Common myeloid progenitor, CD34-positive (primary cell): ENCODE data around the gene MEOX1.

Source experiments
- CTCF ChIA-PET: fragments of 350-600 bp; sonication (Branson Sonifier 250); formaldehyde crosslinking; loops from one replicate; lab custom pipeline; 2021; ENCODE audit warnings: antibody characterized with exemption; lab: Charles Lee
- POLR2A ChIA-PET: fragments of 350-600 bp; sonication (Branson Sonifier 250); formaldehyde crosslinking; loops from one replicate; lab custom pipeline; 2021; ENCODE audit warnings: antibody characterized with exemption; lab: Charles Lee
- DNase-seq, 3 donors: peaks; one replicate each; pipeline versions ENCODE4 v3.0.0 to v3.0.0-alpha.2; 2013
- H3K27ac ChIP-seq, 2 experiments: 1 replicate in 1 of 2; 2 replicates in 1 of 2; pipeline ENCODE4 v1.7.0; 2013; ENCODE audit warnings: inconsistent platforms in 2 of 2, low read length in 2 of 2, mild to moderate bottlenecking in 2 of 2, low read depth in 1 of 2, moderate library complexity in 1 of 2; ENCODE audit not compliant: severe bottlenecking in 2 of 2, insufficient read depth in 1 of 2, poor library complexity in 1 of 2
- H3K27me3 ChIP-seq, 5 experiments: replicated peaks in 2 of 5; 1 replicate in 3 of 5; 2 replicates in 2 of 5; pipeline versions ENCODE4 v1.6.1 to v1.7.0; 2013; ENCODE audit warnings: low read length in 4 of 5, mild to moderate bottlenecking in 2 of 5, moderate library complexity in 2 of 5, inconsistent platforms in 1 of 5; ENCODE audit not compliant: insufficient read depth in 5 of 5, control insufficient read depth in 4 of 5
- H3K36me3 ChIP-seq, 4 experiments: 1 replicate in 2 of 4; 2 replicates in 2 of 4; pipeline versions ENCODE4 v1.6.1 to v1.7.0; 2013; ENCODE audit warnings: low read length in 3 of 4, control low read depth in 1 of 4, mild to moderate bottlenecking in 1 of 4; ENCODE audit not compliant: control insufficient read depth in 4 of 4, insufficient read depth in 4 of 4
- H3K4me1 ChIP-seq, 4 experiments: 1 replicate in 3 of 4; 2 replicates in 1 of 4; pipeline versions ENCODE4 v1.6.1 to v1.7.1; 2013; ENCODE audit warnings: low read length in 3 of 4, mild to moderate bottlenecking in 3 of 4, control low read depth in 1 of 4, inconsistent platforms in 1 of 4, moderate library complexity in 1 of 4; ENCODE audit not compliant: control insufficient read depth in 4 of 4, insufficient read depth in 4 of 4; ENCODE audit errors: control extremely low read depth in 1 of 4
- H3K4me3 ChIP-seq, 7 experiments: 1 replicate in 4 of 7; 2 replicates in 3 of 7; pipeline versions ENCODE4 v1.5.1 to v1.7.0; 2013; ENCODE audit warnings: mild to moderate bottlenecking in 7 of 7, low read length in 6 of 7, moderate library complexity in 6 of 7, inconsistent platforms in 2 of 7, low read depth in 2 of 7, control low read depth in 1 of 7; ENCODE audit not compliant: insufficient read depth in 4 of 7, control insufficient read depth in 1 of 7; ENCODE audit errors: extremely low read depth in 1 of 7
- H3K9me3 ChIP-seq, 5 experiments: 1 replicate in 4 of 5; 2 replicates in 1 of 5; pipeline versions ENCODE4 v1.6.1 to v1.7.1; 2013; ENCODE audit warnings: low read length in 4 of 5, mild to moderate bottlenecking in 2 of 5, inconsistent platforms in 1 of 5, low read depth in 1 of 5, moderate library complexity in 1 of 5; ENCODE audit not compliant: control insufficient read depth in 4 of 5, insufficient read depth in 2 of 5; ENCODE audit errors: control extremely low read depth in 1 of 5
- WGBS: methylation state at CpG from one replicate; pipeline ENCODE4 v1.1.5; 2013; ENCODE audit not compliant: insufficient coverage; 5-methylcytosine and 5-hydroxymethylcytosine counted together

Gene MEOX1

DNA sequence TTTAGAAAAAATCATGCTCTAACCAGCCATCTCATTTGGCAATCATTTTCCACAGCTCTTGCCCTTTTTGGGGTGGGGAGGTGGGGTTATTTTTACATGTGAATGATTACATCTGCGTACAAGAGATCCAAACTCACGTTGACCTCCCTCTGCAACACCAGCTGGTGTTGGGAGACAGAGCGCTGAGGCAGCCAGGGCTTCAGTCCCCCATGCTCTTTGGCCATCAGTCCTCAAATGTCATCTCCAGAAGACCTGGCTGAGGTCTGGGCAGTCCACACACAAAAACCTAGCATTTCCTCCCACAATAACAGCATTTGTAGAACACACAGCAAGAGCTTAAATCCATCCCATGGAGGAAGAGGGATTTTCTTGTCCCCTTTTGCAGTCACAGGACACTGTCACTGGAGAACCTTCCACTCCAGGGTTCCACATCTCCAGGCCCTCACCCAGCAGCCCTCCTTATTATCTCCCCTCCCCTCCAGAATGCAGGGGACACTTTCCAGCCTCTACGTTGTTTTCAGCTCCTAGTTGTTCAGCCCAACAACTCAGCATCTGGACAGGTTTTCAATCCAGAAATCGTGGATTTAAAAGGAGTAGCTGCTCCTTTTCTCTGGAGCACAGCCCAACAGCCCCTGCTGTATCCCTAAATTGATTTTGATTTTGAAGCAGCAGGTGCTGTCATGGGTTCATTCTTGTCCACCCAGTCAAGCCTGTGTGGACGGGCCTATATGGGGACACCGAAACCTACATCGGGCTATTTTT lies 21.1 kb downstream of the MEOX1 start:
- H3K36me3 ChIP-seq, result no peaks in the 10 kb centered on the region
- H3K4me1 ChIP-seq, result peaks cover 0 to 9% (median 1%) of the 10 kb centered on the region in 4 experiments
- H3K27me3 ChIP-seq, result peaks cover 0 to 12% (median 8%) of the 10 kb centered on the region in 5 experiments
- H3K4me3 ChIP-seq, result no peak overlapping the region
- WGBS, result 94% methylated on average over 6 of the region's 8 CpGs
- DNase-seq, result no peak
- CTCF ChIA-PET, result interaction anchor here (2.0 to 2.5 kb wide), 2 partner anchors 32 to 65 kb away, joined by 6 to 13 read pairs; no protein-coding TSS in a partner anchor
- no peak overlapping the region for H3K27ac ChIP-seq
- H3K9me3 ChIP-seq, result no peaks in the 10 kb centered on the region
- POLR2A ChIA-PET, result interaction anchor here (0.7 kb wide), 1 partner anchor 70 kb away, joined by 3 read pairs; no protein-coding TSS in a partner anchor

DNA sequence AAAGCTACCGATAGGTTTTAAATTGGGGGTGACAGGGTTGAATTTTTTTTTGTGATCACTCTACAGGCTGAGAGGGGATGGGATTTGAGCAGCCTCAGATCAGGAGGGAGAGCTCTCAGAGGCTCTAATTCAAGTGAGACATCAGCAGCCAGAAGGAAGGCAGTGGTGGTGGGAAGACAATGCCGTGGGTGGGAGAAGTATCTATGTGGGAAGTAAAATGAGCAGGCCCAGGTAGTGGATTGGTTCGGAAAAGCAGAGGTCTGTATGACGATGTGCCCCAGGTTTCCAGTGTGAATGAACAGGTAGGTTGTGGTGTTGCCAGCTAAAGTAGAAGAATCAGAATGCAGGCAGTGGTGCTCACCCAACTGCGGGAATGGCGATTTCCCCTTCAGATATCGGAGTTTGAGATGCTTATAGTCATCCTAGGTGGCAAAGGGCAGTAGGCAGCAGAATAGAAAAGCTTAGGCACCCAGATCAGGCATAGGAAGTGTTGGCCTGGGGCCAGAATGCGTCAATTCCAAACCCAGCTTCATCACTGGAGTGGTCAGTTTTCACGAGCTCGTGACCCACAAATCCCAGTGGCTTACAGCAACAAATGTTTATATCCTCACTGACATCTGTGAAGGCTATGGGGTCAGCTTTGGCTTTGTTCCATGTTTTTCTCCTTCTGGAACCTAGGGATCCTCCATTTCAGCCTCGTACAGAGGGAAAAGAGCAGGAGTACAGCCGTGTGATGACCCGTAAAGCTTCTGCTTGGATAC lies 24.0 kb downstream of the MEOX1 start:
- ChIA-PET POLR2A (no interaction called here), CTCF (interaction anchor here (1.3 kb wide), 1 partner anchor 54 kb away, joined by 3 read pairs; no protein-coding TSS in a partner anchor)
- no peak overlapping the region for H3K27ac ChIP-seq
- peaks cover 0 to 7% (median 0%) of the 10 kb centered on the region in 4 experiments for H3K4me1 ChIP-seq
- peaks cover 0 to 4% (median 0%) of the 10 kb centered on the region in 5 experiments for H3K27me3 ChIP-seq
- DNase-seq, result no peak
- H3K4me3 ChIP-seq, result no peak overlapping the region
- no peaks in the 10 kb centered on the region for H3K36me3 ChIP-seq
- no peaks in the 10 kb centered on the region for H3K9me3 ChIP-seq
- WGBS, result 95% methylated on average over 10 of the region's 13 CpGs

DNA sequence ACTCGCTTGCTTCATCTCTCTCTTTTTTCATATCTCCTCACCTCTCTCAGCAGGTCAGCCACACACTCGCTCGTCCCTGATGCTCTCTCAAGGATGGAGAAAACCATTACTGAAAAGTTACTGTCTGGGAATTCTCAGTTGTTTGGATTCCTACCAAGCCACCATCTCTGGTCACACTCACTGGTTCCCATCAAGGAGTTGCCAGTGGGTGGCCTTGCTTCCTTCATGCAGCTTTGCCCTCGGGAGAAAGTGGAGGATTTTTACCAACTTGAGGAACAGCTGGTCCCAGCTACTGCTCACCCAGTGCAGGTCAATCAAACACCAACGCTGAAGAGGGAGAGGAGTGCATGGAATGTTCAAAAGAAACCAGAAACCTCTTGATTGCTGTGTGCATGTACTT lies 25.3 kb downstream of the MEOX1 start:
- Histone ChIP-seq H3K4me3 (no peak overlapping the region), H3K4me1 (peaks cover 0 to 3% (median 0%) of the 10 kb centered on the region in 4 experiments), H3K27me3 (peaks cover 0 to 4% (median 0%) of the 10 kb centered on the region in 5 experiments), H3K9me3 (no peaks in the 10 kb centered on the region), H3K36me3 (no peaks in the 10 kb centered on the region), H3K27ac (no peak overlapping the region)
- ChIA-PET CTCF (no interaction called here), POLR2A (no interaction called here)
- DNase-seq, result no peak
- 96% methylated on average over 3 of the region's 5 CpGs for WGBS

DNA sequence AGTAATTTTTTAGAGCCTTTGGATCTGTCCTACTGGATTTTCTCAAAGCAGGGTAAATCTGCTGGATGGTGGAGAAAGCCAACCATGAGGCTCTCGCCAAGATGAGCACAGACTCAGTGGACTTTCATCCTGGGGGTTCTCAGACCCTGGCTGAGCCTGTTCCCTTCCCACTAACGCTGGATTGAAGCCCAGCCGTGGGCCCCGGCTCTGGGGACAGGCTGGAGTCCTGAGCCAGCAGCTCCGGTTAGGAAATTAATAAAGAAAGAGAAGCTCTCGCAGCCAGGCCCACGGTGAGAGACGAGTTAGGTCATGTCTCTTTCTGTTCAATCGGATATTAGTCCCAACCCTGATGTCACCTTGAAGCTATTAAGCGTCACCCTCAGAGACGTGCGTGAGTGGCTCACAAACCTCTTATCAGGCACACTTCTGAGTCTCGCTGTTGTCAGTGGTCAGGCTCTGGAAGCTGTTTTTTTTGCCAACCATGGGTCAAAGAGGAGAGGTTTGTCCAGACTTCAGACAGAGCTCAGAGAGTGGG lies 27.1 kb downstream of the MEOX1 start:
- DNase-seq, result no peak
- Histone ChIP-seq H3K4me1 (no peaks in the 10 kb centered on the region), H3K27me3 (peaks cover 0 to 3% (median 0%) of the 10 kb centered on the region in 5 experiments), H3K36me3 (no peaks in the 10 kb centered on the region), H3K27ac (no peak overlapping the region), H3K9me3 (no peaks in the 10 kb centered on the region), H3K4me3 (no peak overlapping the region)
- 92% methylated on average over 13 of the region's 13 CpGs for WGBS
- POLR2A ChIA-PET, result no interaction called here
- CTCF ChIA-PET, result interaction anchor here (1.4 to 2.1 kb wide), 3 partner anchors 9 to 60 kb away, joined by 3 to 5 read pairs (median 3); no protein-coding TSS in a partner anchor

DNA sequence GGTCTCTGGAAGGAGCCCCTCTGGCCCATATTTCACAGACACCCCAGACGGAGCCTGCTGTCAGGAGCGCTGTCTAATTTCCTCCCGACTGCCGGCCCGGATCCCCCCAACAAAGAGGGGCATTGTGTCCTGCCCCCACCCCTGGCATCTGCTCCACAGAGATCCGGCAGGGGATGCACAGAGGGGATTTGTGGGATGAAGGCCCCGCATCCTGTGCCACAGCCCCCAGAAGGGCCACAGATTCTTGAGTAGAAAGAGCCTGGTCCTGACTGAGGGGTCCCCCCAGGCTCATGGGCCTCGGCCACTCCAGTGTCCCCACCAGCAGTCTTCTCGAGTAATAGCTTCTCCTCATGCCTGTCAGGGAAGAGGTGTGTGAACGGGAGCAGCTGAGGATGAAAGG lies 29.5 kb downstream of the MEOX1 start:
- Histone ChIP-seq H3K27me3 (peaks cover 0 to 8% (median 0%) of the 10 kb centered on the region in 5 experiments), H3K27ac (no peak overlapping the region), H3K4me1 (no peaks in the 10 kb centered on the region), H3K4me3 (no peak overlapping the region), H3K9me3 (no peaks in the 10 kb centered on the region), H3K36me3 (no peaks in the 10 kb centered on the region)
- CTCF ChIA-PET, result no interaction called here
- 95% methylated on average over 9 of the region's 10 CpGs for WGBS
- POLR2A ChIA-PET, result interaction anchor here (0.5 kb wide), 1 partner anchor 64 kb away, joined by 4 read pairs; no protein-coding TSS in a partner anchor
- DNase-seq, result no peak

DNA sequence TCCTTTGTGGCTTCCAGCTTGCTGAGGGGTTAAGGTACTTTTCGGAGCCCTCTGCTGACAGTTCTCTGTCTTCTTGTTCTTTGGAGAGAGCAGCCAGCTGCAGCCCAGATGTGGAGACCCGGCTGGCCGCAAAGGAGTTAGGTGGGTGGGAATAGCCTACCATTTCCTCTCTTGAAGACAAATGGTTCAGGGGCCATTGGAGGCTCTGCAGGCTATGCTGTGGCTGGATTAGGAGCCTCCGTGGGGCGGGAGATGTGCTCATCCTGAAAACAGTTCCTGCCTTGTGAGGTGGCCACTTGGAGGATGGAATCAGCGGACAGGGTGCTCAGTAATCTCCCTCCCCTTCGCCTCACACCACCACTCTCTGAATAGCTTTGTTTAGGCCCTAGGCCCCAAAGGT lies 30.3 kb downstream of the MEOX1 start:
- no peak overlapping the region for H3K4me3 ChIP-seq
- no peaks in the 10 kb centered on the region for H3K4me1 ChIP-seq
- H3K36me3 ChIP-seq, result no peaks in the 10 kb centered on the region
- CTCF ChIA-PET, result interaction anchor here (0.6 kb wide), 1 partner anchor 54 kb away, joined by 3 read pairs; no protein-coding TSS in a partner anchor
- H3K27ac ChIP-seq, result no peak overlapping the region
- H3K27me3 ChIP-seq, result peaks cover 0 to 8% (median 0%) of the 10 kb centered on the region in 5 experiments
- POLR2A ChIA-PET, result no interaction called here
- no peak for DNase-seq
- no peaks in the 10 kb centered on the region for H3K9me3 ChIP-seq
- WGBS, result 96% methylated on average over 5 of the region's 7 CpGs
